Nephron (organoid): ENCODE measurements around the gene LDB2.
A peak's percentile ranks its signal among the peaks of the same experiment; 100 is the strongest.

Experiments used
- H3K27ac Mint-ChIP-seq, 3 experiments: 2 replicates each; pipeline ENCODE4 v1.8.0; 2020; ENCODE audit warnings: mixed read lengths in 3 of 3, mild to moderate bottlenecking in 2 of 3, moderate library complexity in 1 of 3
- H3K27me3 Mint-ChIP-seq: 2 replicates; pipeline ENCODE4 v1.8.0; 2021; ENCODE audit warnings: low read depth, mild to moderate bottlenecking, moderate library complexity, mixed read lengths
- H3K36me3 Mint-ChIP-seq: 2 replicates; pipeline ENCODE4 v1.8.0; 2020; ENCODE audit warnings: low read depth, mixed read lengths
- H3K4me1 Mint-ChIP-seq: 2 replicates; pipeline ENCODE4 v1.8.0; 2020; ENCODE audit warnings: mixed read lengths
- H3K4me3 Mint-ChIP-seq, 3 experiments: 2 replicates each; pipeline ENCODE4 v1.8.0; 2020; ENCODE audit warnings: mild to moderate bottlenecking in 3 of 3, mixed read lengths in 3 of 3, moderate library complexity in 2 of 3
- H3K9me3 Mint-ChIP-seq: 2 replicates; pipeline ENCODE4 v1.8.0; 2020; ENCODE audit warnings: mixed read lengths
- CTCF ChIP-seq, 3 experiments: fragments of 200-600 bp; sonication (generic); IDR thresholded peaks; one replicate each; pipeline ENCODE4 v1.5.0; 2021; ENCODE audit warnings: antibody characterized with exemption in 3 of 3; ENCODE audit not compliant: unreplicated experiment in 3 of 3

Gene LDB2

GRCh38 chr4:16467061-16467460, 431.4 kb downstream of the LDB2 start:
- H3K36me3 Mint-ChIP-seq, result peaks cover 2% of the 10 kb centered on the region
- peak overlapping the region; percentile 60 to 78 (median 75) for H3K27ac Mint-ChIP-seq
- H3K4me3 Mint-ChIP-seq, result no peak overlapping the region
- H3K27me3 Mint-ChIP-seq, result peaks cover 4% of the 10 kb centered on the region
- TF ChIP-seq CTCF (IDR thresholded peaks at IDR 0.05; ENCODE audit: unreplicated experiment in 3 of 3), result no peak
- H3K9me3 Mint-ChIP-seq, result peaks cover 8% of the 10 kb centered on the region
- H3K4me1 Mint-ChIP-seq, result peaks cover 6% of the 10 kb centered on the region

DNA sequence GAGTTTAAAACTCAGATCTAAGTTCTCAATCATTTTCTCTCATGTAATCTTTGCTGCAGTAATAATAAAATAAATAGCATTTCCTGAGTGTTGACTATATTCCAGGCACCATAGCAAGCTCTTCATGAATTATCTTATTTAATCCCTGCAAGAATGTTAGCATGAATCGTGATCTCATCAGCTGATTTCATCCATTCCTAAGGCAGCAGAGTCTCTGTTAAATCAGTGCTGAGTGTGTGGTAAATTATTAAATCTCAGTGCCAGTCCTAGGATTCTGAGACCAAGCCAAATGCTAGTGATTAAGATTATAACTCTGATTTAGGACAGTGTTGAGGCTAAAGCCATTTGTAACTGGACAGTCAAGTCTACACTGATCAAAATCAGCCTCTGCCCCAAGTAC, 431.9 kb downstream of the LDB2 start:
- Mint-ChIP-seq H3K27ac (peak overlapping the region; percentile 60 to 78 (median 75)), H3K27me3 (peaks cover 4% of the 10 kb centered on the region), H3K36me3 (no peaks in the 10 kb centered on the region), H3K9me3 (peaks cover 6% of the 10 kb centered on the region), H3K4me1 (peaks cover 6% of the 10 kb centered on the region), H3K4me3 (no peak overlapping the region)
- no peak for TF ChIP-seq CTCF (IDR thresholded peaks at IDR 0.05; ENCODE audit: unreplicated experiment in 3 of 3)

DNA sequence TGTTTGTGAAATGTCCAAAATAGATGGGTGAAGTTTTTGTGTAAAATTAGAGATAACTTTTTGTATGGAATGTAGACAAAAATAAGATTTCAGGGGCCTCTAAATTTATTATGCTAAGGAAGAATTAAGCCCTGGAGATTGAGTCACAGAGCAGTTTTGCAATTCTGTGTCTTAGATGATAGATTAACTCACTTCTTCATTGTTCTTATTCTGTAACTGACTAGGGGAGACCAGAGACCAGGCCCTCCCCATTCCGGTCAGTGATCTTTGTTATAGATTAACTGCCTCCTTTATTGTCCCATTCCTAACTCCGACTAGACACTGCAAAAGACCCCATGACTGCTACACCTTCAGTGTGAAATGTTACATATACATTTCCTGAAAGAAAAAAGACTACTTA, 433.8 kb downstream of the LDB2 start:
- H3K9me3 Mint-ChIP-seq, result peaks cover 6% of the 10 kb centered on the region
- no peak for TF ChIP-seq CTCF (IDR thresholded peaks at IDR 0.05; ENCODE audit: unreplicated experiment in 3 of 3)
- H3K36me3 Mint-ChIP-seq, result no peaks in the 10 kb centered on the region
- H3K27ac Mint-ChIP-seq, result peak overlapping the region; percentile 51 to 62 (median 61)
- H3K27me3 Mint-ChIP-seq, result peaks cover 4% of the 10 kb centered on the region
- H3K4me3 Mint-ChIP-seq, result no peak overlapping the region
- H3K4me1 Mint-ChIP-seq, result peaks cover 6% of the 10 kb centered on the region

DNA sequence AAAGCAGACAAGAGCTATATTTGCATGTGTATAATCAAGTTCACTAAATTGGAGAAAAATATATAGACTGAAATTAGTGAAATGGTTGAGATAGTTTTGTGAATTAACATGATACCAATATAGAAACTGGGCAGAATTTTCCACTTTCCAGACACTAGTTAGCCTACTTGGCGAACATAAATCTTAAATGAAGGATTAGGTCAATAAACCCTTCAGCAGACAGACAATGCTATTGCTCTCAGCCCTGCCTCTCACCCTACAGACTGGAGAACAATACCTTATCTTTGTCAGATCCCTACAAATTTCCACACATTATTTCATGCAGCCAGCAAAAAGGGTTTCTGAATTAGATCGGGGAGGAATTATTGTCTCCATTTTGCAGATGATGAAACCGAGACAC, 435.8 kb downstream of the LDB2 start:
- TF ChIP-seq CTCF (IDR thresholded peaks at IDR 0.05; ENCODE audit: unreplicated experiment in 3 of 3), result no peak
- Mint-ChIP-seq H3K9me3 (peaks cover 9% of the 10 kb centered on the region), H3K27me3 (no peaks in the 10 kb centered on the region), H3K36me3 (no peaks in the 10 kb centered on the region), H3K4me1 (peaks cover 6% of the 10 kb centered on the region), H3K4me3 (no peak overlapping the region), H3K27ac (peak overlapping the region in 1 of 3 experiments; percentile 19)

GRCh38 chr4:16461362-16461761, 437.1 kb downstream of the LDB2 start:
- H3K27ac Mint-ChIP-seq, result no peak overlapping the region
- no peak for TF ChIP-seq CTCF (IDR thresholded peaks at IDR 0.05; ENCODE audit: unreplicated experiment in 3 of 3)
- H3K4me3 Mint-ChIP-seq, result no peak overlapping the region
- peaks cover 6% of the 10 kb centered on the region for H3K4me1 Mint-ChIP-seq
- H3K9me3 Mint-ChIP-seq, result peaks cover 9% of the 10 kb centered on the region
- H3K36me3 Mint-ChIP-seq, result no peaks in the 10 kb centered on the region
- H3K27me3 Mint-ChIP-seq, result no peaks in the 10 kb centered on the region

DNA sequence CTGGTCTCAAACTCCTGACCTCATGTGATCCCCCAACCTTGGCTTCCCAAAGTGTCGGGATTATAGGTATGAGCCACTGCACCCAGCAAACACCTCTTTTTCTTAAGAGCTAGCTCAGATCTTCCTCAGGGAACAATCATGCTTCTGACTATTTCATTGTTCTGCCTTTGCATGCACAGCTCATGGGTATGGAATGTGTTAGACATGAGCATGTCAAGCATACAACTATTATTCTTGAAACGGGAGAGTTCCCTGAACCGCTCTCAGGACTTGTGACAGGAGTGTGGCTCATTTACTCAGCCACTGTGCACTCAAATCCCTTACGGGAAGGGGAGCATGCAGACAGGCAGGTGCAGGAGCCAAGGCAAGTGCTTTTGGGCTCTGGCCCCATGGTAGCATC, 440.5 kb downstream of the LDB2 start:
- TF ChIP-seq CTCF (IDR thresholded peaks at IDR 0.05; ENCODE audit: unreplicated experiment in 3 of 3), result no peak
- Mint-ChIP-seq H3K9me3 (peaks cover 14% of the 10 kb centered on the region), H3K4me1 (no peaks in the 10 kb centered on the region), H3K4me3 (no peak overlapping the region), H3K36me3 (no peaks in the 10 kb centered on the region), H3K27me3 (no peaks in the 10 kb centered on the region), H3K27ac (no peak overlapping the region)
